Endothelial cell of umbilical vein (primary cell): ENCODE results near the gene OPCML. TPM values are rescaled to one million over a fixed set of nuclear protein-coding genes. Genes with fewer than 3 reads are reported as not detected.

Source experiments
- BruUV-seq: library from RNA; stranded (reverse); fragments of 400-500 nt; replicated peaks from 2 replicates; lab custom pipeline; 2021; lab: Mats Ljungman, UMichigan
- CTCF ChIA-PET: fragments of 300-600, 350-600 bp; sonication (Branson Sonifier 250); formaldehyde crosslinking; loops from one replicate; lab custom pipeline; 2021; ENCODE audit warnings: antibody characterized with exemption, inconsistent platforms; lab: Charles Lee
- POLR2A ChIA-PET: fragments of 300-600, 350-600 bp; sonication (Branson Sonifier 250); formaldehyde crosslinking; loops from one replicate; lab custom pipeline; 2021; ENCODE audit warnings: antibody characterized with exemption, inconsistent platforms; lab: Charles Lee
- DNase-seq: peaks from one replicate; pipeline ENCODE4 v3.0.0-alpha.2; 2011; ENCODE audit warnings: low read depth, low spot score
- FAIRE-seq: peaks from 2 replicates; lab custom pipeline; 2011; peaks lifted over from hg19 to GRCh38; lab: Jason Lieb, UNC
- H2AFZ ChIP-seq: 2 replicates; pipeline ENCODE4 v1.6.0; 2012; ENCODE audit warnings: low read depth, low read length, control low read depth, inconsistent platforms
- H3K27ac ChIP-seq: 2 replicates; pipeline ENCODE4 v1.5.1; 2011; ENCODE audit warnings: low read depth, mild to moderate bottlenecking, control low read depth, low read length, moderate library complexity; ENCODE audit not compliant: insufficient read depth
- H3K27me3 ChIP-seq, 2 experiments: 2 replicates each; pipeline versions ENCODE4 v1.6.0 to v1.6.1; 2011; ENCODE audit warnings: low read length in 2 of 2, mixed read lengths in 1 of 2; ENCODE audit not compliant: control insufficient read depth in 2 of 2, insufficient read depth in 2 of 2
- H3K36me3 ChIP-seq, 2 experiments: 2 replicates in 1 of 2; 3 replicates in 1 of 2; pipeline ENCODE4 v1.5.1; 2011; ENCODE audit warnings: low read length in 2 of 2, mild to moderate bottlenecking in 1 of 2, moderate library complexity in 1 of 2; ENCODE audit not compliant: control insufficient read depth in 2 of 2, insufficient read depth in 2 of 2; ENCODE audit errors: extremely low read depth in 1 of 2
- H3K4me1 ChIP-seq: 3 replicates; pipeline ENCODE4 v1.5.1; 2011; ENCODE audit warnings: mild to moderate bottlenecking, low read length; ENCODE audit not compliant: control insufficient read depth, insufficient read depth; ENCODE audit errors: extremely low read depth
- H3K4me2 ChIP-seq: 2 replicates; pipeline ENCODE4 v1.6.1; 2011; ENCODE audit warnings: low read length, control low read depth, mixed read lengths; ENCODE audit not compliant: insufficient read depth
- H3K4me3 ChIP-seq, 3 experiments: fragments of 200-600 bp in 1 of 3; sonication (generic), shearing (Covaris generic) in 1 of 3; replicated peaks in 1 of 3; 2 replicates each; pipeline ENCODE4 v1.5.1; 2011 to 2016; ENCODE audit warnings: control low read depth in 3 of 3, low read length in 3 of 3, mild to moderate bottlenecking in 2 of 3, inconsistent platforms in 1 of 3, low read depth in 1 of 3, moderate library complexity in 1 of 3; ENCODE audit not compliant: insufficient read depth in 1 of 3
- H3K79me2 ChIP-seq: 2 replicates; pipeline ENCODE4 v1.6.0; 2012; ENCODE audit warnings: low read length, inconsistent platforms; ENCODE audit not compliant: control insufficient read depth, insufficient read depth
- H3K9ac ChIP-seq: replicated peaks from 2 replicates; pipeline ENCODE3; 2011; ENCODE audit warnings: low read length, control low read depth; ENCODE audit not compliant: insufficient read depth; ENCODE audit errors: extremely low read depth
- H3K9me1 ChIP-seq: replicated peaks from 3 replicates; pipeline ENCODE4 v1.6.0; 2011; ENCODE audit warnings: mild to moderate bottlenecking, low read length; ENCODE audit not compliant: control insufficient read depth, insufficient read depth; ENCODE audit errors: extremely low read depth
- H3K9me3 ChIP-seq: replicated peaks from 2 replicates; pipeline ENCODE4 v1.5.1; 2012; ENCODE audit warnings: low read length, inconsistent platforms; ENCODE audit not compliant: control insufficient read depth, insufficient read depth
- H4K20me1 ChIP-seq: replicated peaks from 2 replicates; pipeline ENCODE3; 2011; ENCODE audit warnings: mild to moderate bottlenecking, low read length; ENCODE audit not compliant: control insufficient read depth, insufficient read depth; ENCODE audit errors: extremely low read depth
- EZH2 ChIP-seq: IDR thresholded peaks from 2 replicates; pipeline ENCODE4 v1.6.1; 2012; ENCODE audit warnings: borderline replicate concordance, low read depth, mild to moderate bottlenecking, moderate library complexity, low read length, inconsistent platforms; ENCODE audit not compliant: severe bottlenecking
- FOS ChIP-seq: IDR thresholded peaks from 2 replicates; pipeline ENCODE4 v1.6.1; 2011; ENCODE audit warnings: mild to moderate bottlenecking, low read length, moderate library complexity, borderline replicate concordance; ENCODE audit not compliant: insufficient read depth
- GATA2 ChIP-seq: IDR thresholded peaks from 2 replicates; pipeline ENCODE4 v1.7.0; 2011; ENCODE audit warnings: low read depth, mild to moderate bottlenecking, moderate library complexity, mixed read lengths, low read length; ENCODE audit not compliant: insufficient read length, insufficient read depth
- JUN ChIP-seq: IDR thresholded peaks from 2 replicates; pipeline ENCODE4 v1.6.1; 2011; ENCODE audit warnings: borderline replicate concordance, low read depth; ENCODE audit not compliant: insufficient read length, insufficient read depth
- MYC ChIP-seq: IDR thresholded peaks from one replicate; pipeline ENCODE4 v1.6.1; 2011; ENCODE audit warnings: mild to moderate bottlenecking, low read depth, low read length
- POLR2A ChIP-seq: IDR thresholded peaks from 2 replicates; pipeline ENCODE4 v1.6.1; 2012; ENCODE audit warnings: low read depth, mild to moderate bottlenecking, control low read depth, low read length
- POLR2AphosphoS5 ChIP-seq: IDR thresholded peaks from 2 replicates; pipeline ENCODE4 v1.6.1; 2012; ENCODE audit warnings: low read depth, mild to moderate bottlenecking, control low read depth, low read length, moderate library complexity; ENCODE audit not compliant: insufficient read depth
- dilution Hi-C: fragments of 300-500 bp; cut with MboI; formaldehyde crosslinking; loops from one replicate; pipeline ENCODE4 v1.15.0; 2019; ENCODE audit warnings: low sequenced_read_pairs; ENCODE audit not compliant: extremely low pct_ligation_motif_present
- intact Hi-C: fragments of 100-400 bp; cut with micrococcal nuclease; formaldehyde crosslinking; loops from one replicate; pipeline ENCODE4 v1.10.0; 2022
- polyA plus RNA-seq, 4 experiments: library from polyadenylated mRNA; depleted of rRNA in 3 of 4; stranded (reverse) in 3 of 4; unstranded in 1 of 4; fragments of >200 nt; gene quantifications; 2 replicates each; pipeline versions ENCODE4 v1.2.1 to v1.2.3, GENCODE V29; 2011 to 2012; ENCODE audit warnings: missing spikeins in 1 of 4
- total RNA-seq: library from RNA; stranded (reverse); gene quantifications from 2 replicates; pipeline ENCODE4 v1.2.3, GENCODE V29; 2021
- TF ChIP-seq, protein P1 (sequence below): IDR thresholded peaks from 2 replicates; pipeline ENCODE4 v1.6.1; 2011; ENCODE audit not compliant: insufficient read depth, insufficient read length
- TF ChIP-seq, protein P2 (sequence below), 2 donors: IDR thresholded peaks; 1 replicate in 1 of 2; 2 replicates in 1 of 2; pipeline ENCODE4 v1.5.1; 2011; ENCODE audit warnings: low read length in 2 of 2, mild to moderate bottlenecking in 2 of 2, moderate library complexity in 2 of 2, control low read depth in 1 of 2, inconsistent platforms in 1 of 2, low read depth in 1 of 2; ENCODE audit not compliant: insufficient read depth in 1 of 2; ENCODE audit errors: extremely low read depth in 1 of 2

The OPCML gene
- total and polyA plus RNA-seq, 2 donors (not counting 3 experiments of a cell fraction or from before 2014, with no cell fraction given): not detected

DNA sequence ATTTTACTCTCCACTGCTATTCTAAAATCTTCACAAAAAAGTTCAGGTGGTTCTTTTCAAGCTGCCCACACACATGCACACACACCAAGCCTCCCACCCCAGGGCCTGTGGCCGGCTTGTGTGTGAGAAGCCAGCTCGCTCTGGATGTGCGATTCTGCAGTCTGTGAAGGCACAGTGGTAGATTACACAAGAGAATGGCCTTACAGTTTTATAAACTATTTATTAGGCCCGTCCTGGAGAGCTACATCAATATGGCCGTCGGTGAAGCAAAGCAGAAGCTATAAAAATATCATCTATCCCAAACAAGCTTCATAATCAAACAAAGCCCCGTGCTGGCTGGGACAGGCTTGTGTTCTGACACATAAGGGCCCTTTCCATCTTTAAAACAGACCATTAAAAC is 240.5 kb downstream of the OPCML start:
- H3K9me1 ChIP-seq: no peaks in the 10 kb centered on the region

More for the DNA sequence above, 240.5 kb downstream of the OPCML start:
- ChIA-PET CTCF (no interaction called here), POLR2A (no interaction called here)
- Histone ChIP-seq H3K79me2 (no peaks in the 10 kb centered on the region), H3K4me1 (no peaks in the 10 kb centered on the region), H3K27ac (no peak overlapping the region), H3K36me3 (no peaks in the 10 kb centered on the region), H3K4me3 (no peak overlapping the region), H3K27me3 (no peaks in the 10 kb centered on the region), H3K9me3 (peaks cover 9% of the 10 kb centered on the region), H4K20me1 (no peaks in the 10 kb centered on the region), H3K9ac (no peak overlapping the region), H3K4me2 (no peak overlapping the region), H2AFZ (no peak overlapping the region)
- no peak for FAIRE-seq
- TF ChIP-seq EZH2 (no peak), FOS (no peak), JUN (no peak), POLR2AphosphoS5 (no peak), MYC (no peak), GATA2 (no peak), POLR2A (no peak)
- TF ChIP-seq, protein P1, sequence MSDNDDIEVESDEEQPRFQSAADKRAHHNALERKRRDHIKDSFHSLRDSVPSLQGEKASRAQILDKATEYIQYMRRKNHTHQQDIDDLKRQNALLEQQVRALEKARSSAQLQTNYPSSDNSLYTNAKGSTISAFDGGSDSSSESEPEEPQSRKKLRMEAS: no peak
- TF ChIP-seq, protein P2, sequence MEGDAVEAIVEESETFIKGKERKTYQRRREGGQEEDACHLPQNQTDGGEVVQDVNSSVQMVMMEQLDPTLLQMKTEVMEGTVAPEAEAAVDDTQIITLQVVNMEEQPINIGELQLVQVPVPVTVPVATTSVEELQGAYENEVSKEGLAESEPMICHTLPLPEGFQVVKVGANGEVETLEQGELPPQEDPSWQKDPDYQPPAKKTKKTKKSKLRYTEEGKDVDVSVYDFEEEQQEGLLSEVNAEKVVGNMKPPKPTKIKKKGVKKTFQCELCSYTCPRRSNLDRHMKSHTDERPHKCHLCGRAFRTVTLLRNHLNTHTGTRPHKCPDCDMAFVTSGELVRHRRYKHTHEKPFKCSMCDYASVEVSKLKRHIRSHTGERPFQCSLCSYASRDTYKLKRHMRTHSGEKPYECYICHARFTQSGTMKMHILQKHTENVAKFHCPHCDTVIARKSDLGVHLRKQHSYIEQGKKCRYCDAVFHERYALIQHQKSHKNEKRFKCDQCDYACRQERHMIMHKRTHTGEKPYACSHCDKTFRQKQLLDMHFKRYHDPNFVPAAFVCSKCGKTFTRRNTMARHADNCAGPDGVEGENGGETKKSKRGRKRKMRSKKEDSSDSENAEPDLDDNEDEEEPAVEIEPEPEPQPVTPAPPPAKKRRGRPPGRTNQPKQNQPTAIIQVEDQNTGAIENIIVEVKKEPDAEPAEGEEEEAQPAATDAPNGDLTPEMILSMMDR (IDR thresholded peaks at IDR 0.05; ENCODE audit: extremely low read depth in 1 of 2, insufficient read depth in 1 of 2, low read depth in 1 of 2, low read length in 2 of 2): no peak
- intact Hi-C loops: no loop called here
- BruUV-seq: no TSS peak
- DNase-seq: no peak
- dilution Hi-C loops: no loop called here
